Medulla oblongata (tissue), 1 donor: ENCODE measurements around the gene DDR2.
A peak's percentile ranks its signal among the peaks of the same experiment; 100 is the strongest.

Experiments
- DNase-seq: peaks from one replicate; pipeline ENCODE4 v3.0.0-alpha.2; 2015; ENCODE audit errors: extremely low spot score

DDR2 gene

DNA sequence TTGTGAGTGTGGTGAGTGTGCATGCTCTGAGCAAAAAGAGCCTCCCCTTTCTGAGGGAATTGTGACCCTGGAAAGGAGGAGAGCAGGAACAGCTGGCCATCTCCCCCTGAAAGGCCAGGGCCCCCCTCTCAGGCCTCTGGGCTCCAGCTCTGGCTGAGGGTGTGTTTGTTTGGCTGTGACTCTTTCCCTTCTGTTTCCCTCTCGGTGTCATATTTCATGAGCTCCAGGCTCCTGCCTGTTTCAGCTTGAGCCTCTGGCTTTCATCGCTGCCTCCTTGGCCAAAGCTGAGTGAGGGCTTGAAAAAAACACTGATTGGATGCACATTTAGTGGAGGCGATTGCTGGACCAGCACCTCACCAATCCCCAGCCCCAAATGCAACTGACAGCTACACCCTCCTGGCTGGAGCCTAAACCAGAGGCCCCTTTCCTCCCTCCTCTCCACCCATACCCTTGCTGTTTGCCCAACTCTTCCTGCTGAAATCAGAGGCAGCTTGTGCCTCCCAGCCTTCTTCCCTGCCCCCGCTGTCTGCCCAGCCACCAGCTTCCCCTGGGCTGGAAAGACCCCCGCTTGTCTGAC, 64.1 kb downstream of the DDR2 start:
- peak; percentile 88 for DNase-seq

DNA sequence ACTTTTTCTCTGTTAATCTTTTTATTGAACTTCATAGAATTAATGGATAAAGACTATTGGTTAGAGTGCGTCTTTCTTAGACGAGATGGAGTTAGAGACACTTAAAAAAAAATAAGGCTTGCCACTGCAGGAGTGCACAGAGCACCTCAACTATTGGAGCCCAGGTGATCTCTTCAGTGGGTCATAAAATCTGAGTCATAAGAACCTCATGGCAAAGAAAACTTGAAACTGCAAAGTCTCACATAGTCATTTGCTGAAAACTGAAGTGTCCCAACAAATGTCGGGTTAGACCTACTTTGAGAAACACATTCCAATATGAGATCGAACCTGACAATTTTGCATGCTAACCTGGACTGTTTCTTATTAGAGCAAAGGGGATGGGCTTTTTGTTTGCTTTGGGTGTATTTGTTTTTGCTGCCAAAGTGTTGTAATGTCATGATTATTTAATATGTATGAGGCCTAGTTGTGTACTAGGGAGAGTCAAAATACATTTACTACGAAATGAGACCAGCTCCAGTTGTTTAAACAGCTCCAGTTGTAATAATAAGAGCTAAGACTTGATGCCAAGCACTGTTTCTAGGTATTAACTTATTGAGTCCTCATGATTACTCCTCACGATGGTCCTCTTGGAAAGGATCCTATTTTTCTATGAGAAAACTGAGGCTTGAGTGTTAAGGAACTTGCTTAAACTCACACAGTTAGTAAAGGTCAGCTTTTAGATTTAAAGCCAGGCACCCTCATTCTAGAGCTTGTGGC, 65.1 kb downstream of the DDR2 start:
- DNase-seq = no peak

DNA sequence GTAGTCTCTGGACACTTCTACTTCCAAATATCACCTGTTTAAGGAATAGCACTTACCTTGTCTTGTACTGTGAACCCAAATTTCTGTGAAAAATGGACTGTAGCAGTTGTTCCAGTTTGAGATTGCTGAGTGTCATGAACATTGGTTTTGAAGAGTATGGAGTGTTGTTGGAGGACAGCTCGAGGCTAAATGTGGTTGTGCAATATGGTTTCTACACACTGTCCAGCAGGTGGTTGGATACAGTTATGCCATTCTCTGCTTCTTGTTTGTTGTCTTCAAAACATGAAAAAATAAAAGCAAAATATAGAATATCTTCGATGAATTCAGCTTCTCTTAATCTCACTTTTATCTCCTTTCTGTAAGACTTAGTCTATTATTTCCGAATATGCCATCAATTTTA, 67.1 kb downstream of the DDR2 start:
- DNase-seq = no peak

DNA sequence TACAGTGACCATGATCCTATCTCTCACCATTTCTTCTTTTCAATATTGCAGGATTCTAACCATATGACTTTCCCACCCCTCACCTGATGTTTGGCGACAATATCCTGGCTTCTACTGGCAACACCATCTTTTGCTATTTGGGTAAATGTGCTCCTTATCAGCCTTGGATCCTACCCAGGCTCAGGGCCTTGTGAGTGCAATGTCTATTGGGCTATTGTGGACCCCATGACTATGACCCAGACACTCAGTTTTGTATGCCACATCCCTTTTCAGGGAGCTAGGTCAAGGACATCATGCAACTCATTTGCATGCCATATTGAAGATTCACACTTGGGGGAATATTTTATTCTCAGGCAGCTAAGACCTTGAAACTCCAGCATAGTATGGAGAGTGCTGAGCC, 67.9 kb downstream of the DDR2 start:
- no peak for DNase-seq

DNA sequence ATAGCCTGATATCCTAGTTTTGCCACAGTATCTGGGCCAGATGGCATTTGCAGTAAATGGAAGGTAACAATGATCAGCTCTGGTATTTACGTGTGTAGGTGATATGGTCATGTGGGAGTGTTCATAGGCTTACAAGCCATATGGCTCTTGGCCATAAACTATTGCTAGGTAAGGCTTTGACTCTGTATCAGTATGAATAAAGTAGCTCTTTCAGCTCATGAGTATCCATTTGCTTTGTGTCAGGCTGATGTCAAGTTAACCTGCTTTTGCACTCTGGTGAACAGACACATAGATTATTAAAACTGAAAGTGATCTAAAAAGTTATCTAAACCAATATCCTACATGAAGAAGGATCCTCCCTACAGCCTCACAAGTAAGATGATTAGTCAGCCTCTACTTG, 69.0 kb downstream of the DDR2 start:
- no peak for DNase-seq

DNA sequence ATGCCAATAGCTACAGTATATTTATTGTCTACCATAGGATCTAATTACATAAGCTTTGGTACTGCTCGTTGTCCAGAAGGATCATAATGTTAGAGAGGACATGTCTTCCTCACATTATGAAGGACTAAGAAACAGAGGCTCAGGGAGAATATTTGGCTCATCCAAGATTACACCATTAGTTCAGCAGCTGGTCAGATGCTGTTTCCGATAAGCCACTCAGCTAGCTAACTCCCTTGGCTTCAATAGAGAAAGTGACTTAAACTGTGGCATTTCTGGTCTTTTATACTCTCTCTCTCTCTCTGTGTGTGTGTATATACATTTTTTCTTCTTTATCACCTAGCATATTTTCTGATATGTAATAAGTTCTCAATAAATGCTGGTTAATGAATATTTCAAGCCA, 70.4 kb downstream of the DDR2 start:
- no peak for DNase-seq

DNA sequence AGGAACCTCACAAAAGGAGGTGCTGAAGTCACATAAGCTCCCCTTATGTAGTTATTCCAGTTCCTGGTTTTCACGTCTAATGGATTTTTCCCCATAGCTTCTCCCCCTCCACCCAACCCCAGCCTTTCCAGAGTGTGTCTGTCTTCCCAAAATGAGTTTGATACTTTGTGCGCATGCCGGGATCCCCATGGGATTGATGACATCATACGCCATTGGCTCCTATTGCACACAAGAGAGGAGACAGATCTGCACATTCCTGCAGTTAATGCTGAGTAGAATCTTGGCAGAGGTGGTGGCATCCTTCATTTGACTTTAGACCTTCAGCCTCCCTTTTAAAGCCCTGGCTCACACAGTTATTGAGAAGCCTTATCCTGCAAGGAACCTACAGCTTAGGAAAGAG, 71.4 kb downstream of the DDR2 start:
- no peak for DNase-seq

DNA sequence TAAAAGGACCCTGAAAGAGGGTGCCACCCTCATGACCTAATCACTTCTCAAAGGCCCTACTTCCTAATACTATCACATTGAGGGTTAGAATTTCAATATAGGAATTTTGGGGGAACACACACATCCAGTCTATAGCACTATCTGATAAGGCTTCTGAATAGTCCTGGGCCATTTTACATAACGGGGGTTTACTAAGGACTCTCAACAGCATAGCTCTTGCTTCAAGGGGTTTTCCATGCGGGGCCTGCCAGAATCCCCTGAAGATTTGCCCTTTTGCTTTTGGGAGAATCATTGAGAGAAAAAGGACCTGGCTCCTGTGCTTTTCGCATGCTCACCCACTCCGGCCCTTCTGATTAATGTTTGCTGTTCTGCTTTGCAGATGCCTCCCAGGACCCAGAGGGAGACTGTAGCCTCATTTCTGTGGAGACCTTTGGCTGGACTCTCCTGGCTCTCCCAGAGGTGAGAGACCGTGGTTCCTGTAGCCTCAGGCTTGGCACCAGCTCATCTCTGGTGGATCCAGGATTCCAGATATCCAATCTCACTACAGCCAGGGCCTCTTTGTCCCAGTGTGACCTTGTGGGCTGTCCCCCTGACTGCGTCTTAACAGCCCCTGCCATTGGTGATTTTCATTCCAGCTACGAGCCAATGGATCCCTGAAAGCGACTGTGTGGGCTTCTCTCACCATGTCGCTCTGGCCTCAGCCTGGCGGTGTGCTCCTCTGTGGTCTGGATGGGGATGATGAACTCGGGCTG, 72.6 kb downstream of the DDR2 start:
- no peak for DNase-seq

DNA sequence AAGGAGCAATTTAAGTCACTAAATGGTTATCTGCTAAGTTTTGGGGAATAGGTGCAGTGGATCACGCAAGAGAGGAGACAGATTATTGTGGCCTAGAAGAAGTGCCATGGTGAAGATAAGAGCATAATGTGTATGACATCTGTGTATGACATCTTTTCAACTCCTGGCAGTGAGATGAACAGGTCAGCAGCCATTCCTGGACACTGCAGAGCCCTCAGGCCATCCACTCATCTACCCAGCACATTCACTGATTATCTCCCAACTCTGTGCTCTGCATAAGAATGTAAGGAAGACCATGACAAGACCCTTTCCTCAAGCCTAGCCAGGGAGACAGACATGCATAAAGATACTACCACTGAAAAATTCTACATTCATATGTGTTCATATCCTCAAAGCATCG, 73.7 kb downstream of the DDR2 start:
- DNase-seq = no peak

DNA sequence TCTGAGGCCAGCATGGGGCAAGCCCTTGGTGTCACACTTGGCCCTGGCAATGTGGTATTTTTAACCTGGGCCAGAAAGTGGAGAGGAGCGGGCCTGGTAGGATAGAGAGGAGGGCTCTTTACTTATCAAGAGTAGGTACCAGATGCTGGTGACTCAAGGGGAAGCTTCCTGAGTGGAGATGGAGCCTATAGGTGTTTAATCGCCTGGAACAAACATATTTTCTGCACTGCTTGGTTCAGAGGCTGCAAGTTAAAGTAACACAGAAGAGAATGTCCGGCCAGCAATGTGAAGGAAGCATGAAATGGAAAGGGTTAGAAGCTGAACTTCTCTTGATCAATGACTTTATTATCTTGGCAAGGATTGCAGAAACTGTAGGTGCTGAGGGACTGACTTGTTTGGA, 74.3 kb downstream of the DDR2 start:
- no peak for DNase-seq

DNA sequence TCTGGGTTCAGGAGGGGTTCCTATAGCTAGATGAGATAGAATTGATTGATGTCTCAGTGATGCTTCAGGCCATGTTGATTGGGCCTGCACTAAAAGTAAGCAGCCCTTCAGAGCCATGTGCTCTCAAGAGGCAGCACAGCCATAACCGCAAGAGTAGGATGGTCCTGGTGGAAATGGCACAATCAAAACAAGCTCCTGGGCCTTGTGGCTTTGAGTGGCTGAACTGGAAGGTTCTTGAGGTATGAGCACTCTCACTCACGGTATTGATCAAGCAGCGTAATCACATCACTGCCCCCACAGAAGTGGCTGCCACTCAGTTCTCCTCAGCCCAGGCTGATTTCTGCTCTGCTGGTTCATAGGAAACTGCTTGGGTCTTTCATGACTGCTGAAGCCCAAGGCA, 76.0 kb downstream of the DDR2 start:
- DNase-seq = no peak

DNA sequence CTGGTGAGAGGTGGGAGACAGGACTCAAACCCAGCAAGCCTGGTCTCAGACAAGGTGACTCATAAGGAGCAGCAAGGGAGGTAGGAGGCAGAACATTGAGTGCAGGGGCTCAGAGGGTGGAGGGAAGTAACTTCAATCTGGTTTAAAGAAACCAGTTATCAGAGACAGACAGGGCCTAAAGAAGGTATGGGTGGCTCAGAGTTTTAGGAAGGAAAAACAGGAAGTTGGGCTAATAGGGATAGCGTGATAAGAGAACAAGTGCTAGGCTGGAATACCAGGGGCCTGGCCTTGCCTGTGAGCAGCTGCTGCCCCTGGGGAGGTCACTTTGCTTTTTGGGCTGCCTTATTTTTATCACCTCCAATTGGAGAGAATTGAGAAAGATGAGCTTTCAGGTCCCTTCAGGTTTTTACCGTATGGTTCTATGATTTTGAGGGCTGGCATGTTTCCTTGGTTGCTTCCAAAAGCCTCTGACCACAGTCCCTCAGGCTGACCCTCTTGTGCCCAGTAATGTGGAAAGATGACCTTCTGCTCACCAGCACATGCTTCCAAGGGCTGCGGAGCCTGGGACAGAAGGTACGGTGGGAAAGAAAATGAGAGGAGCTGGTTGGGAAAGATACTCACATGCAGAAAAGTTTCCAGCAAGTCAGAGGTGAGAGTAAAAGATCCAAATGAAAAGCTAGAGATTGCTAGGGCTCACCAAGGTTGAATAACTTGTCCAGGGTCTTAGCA, 77.0 kb downstream of the DDR2 start:
- no peak for DNase-seq

DNA sequence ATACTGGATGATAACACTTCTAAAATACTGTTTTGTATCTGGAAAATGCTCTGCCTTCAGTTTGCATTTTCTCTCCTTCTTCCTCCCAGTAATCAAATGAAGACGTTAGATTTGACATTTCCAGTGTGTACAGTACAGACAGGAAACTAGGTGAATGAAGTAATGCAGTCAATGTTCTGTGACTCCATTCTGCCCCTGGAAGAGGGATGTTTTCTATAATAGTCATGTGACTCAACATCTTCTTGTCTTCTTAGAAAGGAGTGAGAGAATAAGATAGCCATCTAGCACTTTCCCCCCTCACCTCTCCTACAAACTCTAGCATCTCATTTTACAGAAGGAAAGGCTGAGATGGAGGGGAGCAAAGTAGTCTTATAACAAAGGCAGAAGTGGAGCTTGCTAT, 77.6 kb downstream of the DDR2 start:
- DNase-seq = no peak

DNA sequence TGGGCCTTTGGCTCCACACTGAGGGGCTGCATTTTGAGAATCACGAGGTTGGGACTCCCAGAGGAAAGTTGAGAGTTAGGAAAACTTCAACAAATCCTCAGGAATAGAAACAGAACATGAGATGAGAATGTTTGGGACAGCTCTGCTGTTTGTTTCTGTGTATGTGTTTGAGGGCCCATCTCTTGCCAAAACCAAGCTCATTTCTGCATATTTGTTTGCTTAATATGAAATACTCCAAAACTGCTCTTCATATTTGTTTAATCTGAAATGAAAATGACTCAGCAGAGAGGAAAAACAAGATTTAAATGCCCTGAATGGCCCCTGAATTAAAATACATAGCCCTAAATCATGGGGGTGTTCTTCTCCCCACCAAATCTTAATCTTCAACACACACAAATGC, 78.1 kb downstream of the DDR2 start:
- DNase-seq = no peak

DNA sequence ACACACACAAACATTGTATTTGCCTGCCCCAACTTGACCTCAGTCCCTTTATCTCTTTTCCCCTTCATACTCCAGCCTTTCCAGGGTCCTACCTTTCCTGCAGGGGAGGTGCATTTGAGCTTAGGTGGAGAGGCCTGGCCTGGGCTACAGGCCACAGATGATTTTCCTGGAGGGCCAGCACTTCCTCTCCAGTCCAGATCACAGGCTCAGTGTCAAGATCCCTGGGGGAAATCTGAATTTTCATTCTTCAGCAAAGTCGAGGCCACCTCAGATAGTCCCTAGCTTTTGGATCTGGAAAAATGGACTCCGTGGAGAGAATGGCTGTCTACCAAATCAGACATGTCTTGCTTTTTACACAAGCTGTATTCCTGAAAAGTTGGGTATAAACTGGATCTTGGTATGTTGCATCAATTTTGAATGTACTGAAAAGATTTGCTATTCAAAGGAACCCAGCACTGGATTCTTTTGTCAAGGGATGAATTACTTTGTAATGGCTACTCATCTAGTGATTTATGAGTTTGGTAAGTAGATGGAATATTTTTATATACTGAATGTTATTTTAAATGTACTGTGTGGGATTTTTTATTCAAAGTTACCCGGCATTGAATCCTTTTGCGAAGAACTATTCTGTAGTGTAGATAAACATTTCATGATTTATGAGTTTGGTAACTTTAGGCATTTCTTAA, 78.7 kb downstream of the DDR2 start:
- DNase-seq = no peak

DNA sequence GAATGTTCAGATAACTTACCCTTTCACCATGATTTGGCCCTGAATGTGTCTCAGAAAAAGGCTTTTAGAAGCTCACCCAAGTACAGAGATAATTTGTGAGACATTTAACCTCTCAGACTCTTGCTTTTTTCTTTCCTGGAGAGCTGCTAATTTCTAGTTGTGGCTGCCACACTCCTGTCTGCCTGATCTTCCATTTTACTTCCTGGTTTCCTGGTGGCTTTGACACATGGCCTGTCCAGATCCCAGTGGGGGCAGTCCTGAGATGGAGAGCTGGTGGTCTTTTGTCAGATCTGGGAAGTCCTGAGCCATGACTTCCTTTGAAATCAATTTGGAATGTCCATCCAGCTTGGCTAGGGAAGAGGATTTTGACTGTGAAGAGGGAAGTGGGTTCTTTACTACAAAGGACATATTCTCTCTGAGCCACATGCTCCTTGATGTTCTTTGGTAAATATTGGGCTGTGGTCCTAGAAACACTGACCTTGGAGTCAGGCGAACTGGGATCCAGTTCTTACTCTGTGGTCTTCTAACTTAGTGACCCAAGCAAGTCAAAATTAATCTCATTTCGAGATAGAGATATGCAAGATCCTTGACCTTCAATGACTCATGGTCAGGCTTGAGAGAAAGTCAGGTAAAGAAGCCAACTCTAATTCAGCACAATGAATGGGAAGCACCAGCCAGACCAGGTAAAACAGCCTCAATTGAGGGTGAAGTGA, 80.2 kb downstream of the DDR2 start:
- no peak for DNase-seq

DNA sequence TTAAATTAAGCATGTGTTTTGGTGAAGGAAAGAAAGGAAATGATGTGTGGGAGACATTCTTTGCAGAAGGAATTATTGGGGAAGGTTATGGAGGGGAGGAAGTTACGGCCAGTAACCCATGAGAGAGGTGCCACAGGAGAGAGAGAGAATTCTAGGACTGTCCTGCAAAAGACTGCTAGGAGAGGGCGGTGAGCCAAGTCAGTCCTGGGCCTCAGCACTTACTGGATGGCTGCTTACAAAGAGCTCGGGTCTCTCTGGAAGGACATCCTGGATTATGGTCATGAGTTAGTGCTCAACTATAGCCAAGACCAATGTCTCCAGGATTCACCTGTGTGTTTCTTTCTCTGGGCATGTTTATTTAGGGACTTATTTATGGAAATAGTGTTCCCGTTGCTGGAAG, 83.9 kb downstream of the DDR2 start:
- DNase-seq = peak; percentile 50

DNA sequence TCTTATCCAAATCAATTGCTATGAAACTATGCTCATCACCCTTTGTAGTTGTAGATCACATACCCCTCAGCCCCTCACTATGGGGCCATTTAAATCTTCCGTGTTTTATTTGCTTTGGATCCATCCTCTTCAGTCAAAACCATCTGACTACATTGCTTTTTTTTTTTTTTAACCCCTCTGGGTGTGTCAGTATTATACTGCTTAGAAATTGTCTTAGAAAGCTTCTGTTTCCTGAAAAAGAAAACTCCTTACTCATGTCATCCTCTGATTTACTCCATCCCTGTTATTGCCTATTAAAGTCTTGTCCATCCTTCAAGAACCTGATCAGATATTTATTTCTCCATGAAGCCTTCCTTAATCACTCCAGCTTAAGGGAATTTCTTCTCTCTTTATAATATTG, 84.3 kb downstream of the DDR2 start:
- DNase-seq = no peak

DNA sequence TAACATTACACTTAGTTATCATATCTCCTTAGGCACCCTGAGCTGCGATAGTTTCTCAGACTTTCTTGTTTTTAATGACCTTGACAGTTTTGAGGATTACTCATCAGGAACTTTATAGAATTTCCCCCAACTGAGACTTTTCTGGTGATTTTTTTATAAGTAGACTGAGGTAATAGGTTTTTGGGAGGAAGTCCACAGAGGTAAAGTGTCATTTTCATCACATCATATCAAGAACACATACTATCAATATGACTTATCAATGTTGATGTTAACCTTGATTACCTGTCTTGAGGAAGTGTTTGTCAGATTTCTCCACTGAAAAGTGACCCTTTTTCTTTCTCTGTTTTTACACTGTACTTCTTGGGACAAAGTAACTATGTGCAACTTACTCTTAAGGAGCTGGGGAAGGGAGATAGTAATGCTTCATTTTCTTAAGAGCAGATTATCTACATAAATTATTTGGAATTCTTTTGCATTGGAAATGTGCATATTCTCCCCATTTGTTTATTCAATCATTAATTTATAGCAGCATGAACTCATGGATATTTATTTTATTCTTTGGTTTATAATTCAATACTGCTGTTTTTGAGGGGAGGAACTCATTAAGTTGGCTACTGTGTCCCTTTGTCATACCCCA, 85.4 kb downstream of the DDR2 start:
- no peak for DNase-seq

DNA sequence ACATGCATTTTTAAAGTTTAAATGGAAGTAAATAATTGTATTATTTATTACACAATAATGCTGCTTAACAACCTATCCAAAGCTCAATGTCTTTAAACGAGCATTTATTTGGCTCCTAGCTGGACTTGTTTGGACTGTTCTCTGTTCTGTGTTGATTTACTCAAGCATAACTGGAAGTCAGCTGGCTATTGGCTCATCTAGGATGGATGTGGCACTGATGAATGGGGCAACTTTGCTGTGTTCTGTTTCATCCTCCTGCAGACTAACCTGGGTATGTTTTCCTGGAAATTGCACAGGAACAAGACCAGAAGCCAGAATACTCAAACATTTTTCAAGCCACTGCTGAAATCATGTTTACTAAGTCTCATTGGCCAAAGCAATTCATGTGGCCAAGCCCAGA, 87.4 kb downstream of the DDR2 start:
- DNase-seq = no peak

DNA sequence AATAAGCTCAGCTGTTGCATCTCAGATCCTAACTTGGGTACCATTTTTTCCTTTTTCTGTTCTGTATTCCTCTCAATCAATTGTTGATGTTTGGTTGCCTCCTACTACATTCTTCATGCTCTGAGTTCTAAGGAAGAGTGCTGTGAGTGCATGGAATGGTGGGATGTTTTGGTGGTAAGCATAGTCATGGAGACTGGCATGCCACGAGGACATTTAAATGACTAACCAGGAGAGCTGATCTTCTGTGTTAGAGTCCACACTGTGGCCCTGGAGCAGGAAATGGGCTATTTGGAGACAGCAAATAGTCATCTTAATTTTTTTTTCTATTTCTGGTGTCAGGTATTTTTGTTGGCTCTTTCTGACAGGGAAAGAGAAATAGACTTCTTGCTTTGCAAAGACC, 88.7 kb downstream of the DDR2 start:
- no peak for DNase-seq
